ENCODE measurements around the gene ACTR8. TPM values are rescaled to one million over a fixed set of nuclear protein-coding genes. Genes with fewer than 3 reads are reported as not detected.

The ACTR8 gene
- total and polyA plus RNA-seq, 8 donors: 26.1 to 48.4 (median 44.0) TPM

GRCh38 chr3:53818221-53819162, 63.5 kb downstream of the ACTR8 start:
- peaks cover 0 to 51% of the 10 kb centered on the region in 2 donors for H3K36me3 ChIP-seq
- DNase-seq (no peak), ATAC-seq (no peak)
- intact Hi-C loops (cut with DNase I): no loop called here
- H3K27ac ChIP-seq: no peak overlapping the region
- H3K4me3 ChIP-seq: no peak overlapping the region
- no peaks in the 10 kb centered on the region for H3K4me1 ChIP-seq
- TF ChIP-seq CTCF (IDR thresholded peaks at IDR 0.05): no peak
- H3K9me3 ChIP-seq: no peaks in the 10 kb centered on the region
- H3K27me3 ChIP-seq: no peaks in the 10 kb centered on the region

GRCh38 chr3:53817809-53818208, 64.1 kb downstream of the ACTR8 start:
- TF ChIP-seq CTCF (IDR thresholded peaks at IDR 0.05): no peak
- Histone ChIP-seq H3K9me3 (no peaks in the 10 kb centered on the region), H3K36me3 (peaks cover 0 to 45% of the 10 kb centered on the region in 2 donors), H3K27ac (no peak overlapping the region), H3K27me3 (no peaks in the 10 kb centered on the region), H3K4me3 (no peak overlapping the region), H3K4me1 (no peaks in the 10 kb centered on the region)
- DNase-seq: no peak
- intact Hi-C loops (cut with DNase I): no loop called here
- no peak for ATAC-seq

- no peak overlapping the region for H3K4me3 ChIP-seq
- intact Hi-C loops (cut with DNase I): no loop called here
- no peak overlapping the region for H3K27ac ChIP-seq
- peaks cover 0 to 39% of the 10 kb centered on the region in 2 donors for H3K36me3 ChIP-seq
- no peaks in the 10 kb centered on the region for H3K27me3 ChIP-seq
- H3K9me3 ChIP-seq: no peaks in the 10 kb centered on the region
- no peak for DNase-seq
- ATAC-seq: no peak
- no peak for TF ChIP-seq CTCF (IDR thresholded peaks at IDR 0.05)
- no peaks in the 10 kb centered on the region for H3K4me1 ChIP-seq
Measured at GRCh38 chr3:53817211-53817610, 64.7 kb downstream of the ACTR8 start.

Other genes starting within 250 kb of the ACTR8 start
- 10 to 100 TPM in 1 of 2 donors, 1 to 10 TPM in 1; 4.9 to 11.4 TPM for gene CHDH, start 35.7 kb downstream of the ACTR8 start, total RNA-seq
- gene CHDH, start 35.7 kb downstream of the ACTR8 start, polyA plus RNA-seq (ENCODE audit: insufficient read length in 6 of 6): 1 to 10 TPM; 3.3 to 4.9 (median 3.8) TPM
- gene IL17RB, start 35.6 kb downstream of the ACTR8 start, total RNA-seq: 1 to 10 TPM; 5.5 to 7.4 TPM
- 10 to 100 TPM; 10.2 to 12.7 (median 11.7) TPM for gene IL17RB, start 35.6 kb downstream of the ACTR8 start, polyA plus RNA-seq (ENCODE audit: insufficient read length in 6 of 6)
- 10 to 100 TPM; 34.7 to 45.8 TPM for gene SELENOK, start 9.7 kb upstream of the ACTR8 start, total RNA-seq
- gene SELENOK, start 9.7 kb upstream of the ACTR8 start, polyA plus RNA-seq (ENCODE audit: insufficient read length in 6 of 6): 10 to 100 TPM; 52.2 to 59.7 (median 58.9) TPM
- 1 to 10 TPM; 1.4 to 2.7 TPM for gene CACNA2D3, start 240.4 kb upstream of the ACTR8 start, total RNA-seq
- gene CACNA2D3, start 240.4 kb upstream of the ACTR8 start, polyA plus RNA-seq (ENCODE audit: insufficient read length in 6 of 6): 1 to 10 TPM; 1.1 to 1.7 (median 1.4) TPM